ENCODE measurements around the gene APOC3.
A peak's percentile ranks its signal among the peaks of the same experiment; 100 is the strongest.
"Not testable (repeated sequence)": the region's sequence is repeated elsewhere in the genome, so short reads cannot be mapped to it uniquely, and the experiment has no call there.

APOC3 gene

DNA sequence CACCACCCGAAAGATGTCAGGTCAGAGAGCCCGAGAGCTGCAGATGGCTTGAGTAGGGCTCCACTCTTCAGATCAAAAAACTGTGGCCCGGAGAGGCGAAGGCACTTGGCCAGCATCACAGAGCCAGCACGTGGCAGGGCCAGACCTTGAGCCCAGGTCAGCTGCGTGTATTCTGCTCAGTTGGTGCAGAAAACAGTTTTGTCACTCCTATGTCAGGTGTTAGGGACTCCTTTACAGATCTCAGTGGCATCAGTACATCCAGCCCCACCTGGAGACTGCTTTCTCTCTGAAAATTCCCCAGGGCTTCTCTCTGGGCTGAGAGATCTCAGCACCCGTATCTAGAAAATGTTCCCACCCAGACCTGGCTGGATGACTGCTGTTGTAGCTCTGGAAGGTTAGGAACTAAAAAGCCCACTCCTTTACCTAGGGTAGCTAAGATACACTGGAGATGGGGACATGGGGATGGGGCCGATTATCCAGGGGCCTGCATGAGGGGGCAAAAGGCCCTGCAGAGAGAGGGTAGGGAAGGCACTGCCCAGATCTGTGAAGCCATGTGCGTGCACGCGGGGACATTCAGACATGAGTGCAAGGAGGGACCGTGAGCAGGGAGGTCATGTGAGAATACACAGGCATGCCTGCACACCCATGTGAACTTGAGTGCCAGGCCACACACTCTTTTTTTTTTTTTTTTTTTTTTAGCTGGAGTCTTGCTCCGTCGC, 4.3 kb downstream of the APOC3 start:
- Mint-ChIP-seq H3K27me3 (ENCODE audit: low read depth) (peaks cover 11% of the 10 kb centered on the region), H3K27ac (peak overlapping the region in 2 of 3 experiments; percentile 35 to 69), H3K4me3 (peak overlapping the region in 2 of 3 experiments; percentile 19 to 52), H3K36me3 (ENCODE audit: low read depth) (no peaks in the 10 kb centered on the region), H3K9me3 (no peaks in the 10 kb centered on the region), H3K4me1 (peaks cover 14% of the 10 kb centered on the region)
- no peak for TF ChIP-seq CTCF (IDR thresholded peaks at IDR 0.05; ENCODE audit: unreplicated experiment in 3 of 3)

DNA sequence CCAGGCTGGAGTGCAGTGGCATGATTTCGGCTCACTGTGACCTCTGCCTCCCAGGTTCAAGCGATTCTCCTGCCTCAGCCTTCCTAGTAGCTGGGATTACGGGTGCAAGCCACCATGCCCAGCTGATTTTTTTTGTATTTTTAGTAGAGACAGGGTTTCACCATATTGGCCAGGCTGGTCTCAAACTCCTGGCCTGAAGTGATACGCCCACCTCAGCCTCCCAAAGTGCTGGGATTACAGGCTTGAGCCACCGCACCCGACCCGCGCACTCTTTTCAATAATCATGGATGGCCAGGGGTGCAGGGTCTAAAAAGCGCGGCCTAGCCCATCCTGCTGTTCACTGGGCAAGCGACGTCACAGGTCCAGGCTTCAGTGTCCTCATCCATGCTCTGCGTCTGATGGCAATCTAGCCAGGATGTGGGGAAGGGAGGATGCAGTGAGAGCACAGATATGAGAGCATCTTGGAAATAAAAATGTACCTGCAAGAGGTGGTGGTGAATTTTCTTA, 4.9 kb downstream of the APOC3 start:
- not testable (repeated sequence) for H3K9me3 Mint-ChIP-seq; H3K36me3 Mint-ChIP-seq (ENCODE audit: low read depth)
- Mint-ChIP-seq H3K4me3 (peak overlapping the region; percentile 6 to 68 (median 10)), H3K27me3 (ENCODE audit: low read depth) (peaks cover 11% of the 10 kb centered on the region), H3K4me1 (peaks cover 18% of the 10 kb centered on the region), H3K27ac (peak overlapping the region in 2 of 3 experiments; percentile 32 to 82)

- no peaks in the 10 kb centered on the region for H3K9me3 Mint-ChIP-seq
- no peaks in the 10 kb centered on the region for H3K36me3 Mint-ChIP-seq (ENCODE audit: low read depth)
- H3K4me1 Mint-ChIP-seq = peaks cover 21% of the 10 kb centered on the region
- H3K4me3 Mint-ChIP-seq = peak overlapping the region; percentile 61 to 74 (median 74)
- peak overlapping the region; percentile 81 to 87 (median 82) for H3K27ac Mint-ChIP-seq
- peaks cover 11% of the 10 kb centered on the region for H3K27me3 Mint-ChIP-seq (ENCODE audit: low read depth)
- no peak for TF ChIP-seq CTCF (IDR thresholded peaks at IDR 0.05; ENCODE audit: unreplicated experiment in 3 of 3)
Measured at GRCh38 chr11:116835042-116835772, 5.5 kb downstream of the APOC3 start.

DNA sequence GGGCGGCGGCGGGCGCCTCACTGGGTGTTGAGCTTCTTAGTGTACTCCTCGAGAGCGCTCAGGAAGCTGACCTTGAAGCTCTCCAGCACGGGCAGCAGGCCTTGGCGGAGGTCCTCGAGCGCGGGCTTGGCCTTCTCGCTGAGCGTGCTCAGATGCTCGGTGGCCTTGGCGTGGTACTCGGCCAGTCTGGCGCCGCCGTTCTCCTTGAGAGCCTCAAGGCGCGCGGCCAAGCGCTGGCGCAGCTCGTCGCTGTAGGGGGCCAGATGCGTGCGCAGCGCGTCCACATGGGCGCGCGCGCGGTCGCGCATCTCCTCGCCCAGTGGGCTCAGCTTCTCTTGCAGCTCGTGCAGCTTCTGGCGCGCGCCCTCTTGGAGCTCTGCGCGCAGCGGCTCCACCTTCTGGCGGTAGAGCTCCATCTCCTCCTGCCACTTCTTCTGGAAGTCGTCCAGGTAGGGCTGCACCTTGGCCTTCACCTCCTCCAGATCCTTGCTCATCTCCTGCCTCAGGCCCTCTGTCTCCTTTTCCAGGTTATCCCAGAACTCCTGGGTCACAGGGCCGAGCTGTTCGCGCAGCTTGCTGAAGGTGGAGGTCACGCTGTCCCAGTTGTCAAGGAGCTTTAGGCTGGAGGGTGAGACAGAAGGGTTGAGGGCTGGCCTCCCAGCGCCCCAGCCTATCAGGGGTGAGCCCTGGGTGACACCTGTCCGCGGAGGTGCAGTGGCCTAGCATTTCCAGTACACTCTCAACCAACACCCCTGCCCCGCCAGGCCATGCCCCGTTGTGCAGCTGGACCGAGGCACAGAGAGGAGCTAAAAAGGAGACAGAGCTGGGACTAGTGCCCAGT, 6.3 kb downstream of the APOC3 start:
- TF ChIP-seq CTCF (IDR thresholded peaks at IDR 0.05; ENCODE audit: unreplicated experiment in 3 of 3) = peak; percentile 45 to 72 (median 67)
- Mint-ChIP-seq H3K27ac (peak overlapping the region; percentile 81 to 87 (median 82)), H3K4me1 (peaks cover 21% of the 10 kb centered on the region), H3K27me3 (ENCODE audit: low read depth) (peaks cover 11% of the 10 kb centered on the region), H3K36me3 (ENCODE audit: low read depth) (no peaks in the 10 kb centered on the region), H3K4me3 (peak overlapping the region; percentile 61 to 74 (median 74)), H3K9me3 (no peaks in the 10 kb centered on the region)

GRCh38 chr11:116836632-116836991, 6.9 kb downstream of the APOC3 start:
- Mint-ChIP-seq H3K4me1 (peaks cover 21% of the 10 kb centered on the region), H3K27me3 (ENCODE audit: low read depth) (peaks cover 11% of the 10 kb centered on the region), H3K9me3 (no peaks in the 10 kb centered on the region), H3K4me3 (no peak overlapping the region), H3K27ac (no peak overlapping the region), H3K36me3 (ENCODE audit: low read depth) (no peaks in the 10 kb centered on the region)
- TF ChIP-seq CTCF (IDR thresholded peaks at IDR 0.05; ENCODE audit: unreplicated experiment in 3 of 3) = no peak
